Endothelial cell of hepatic sinusoid (primary cell): ENCODE measurements around the gene NPHP4.

ENCODE experiments used
- in situ Hi-C: cut with HindIII; loops from 2 replicates; pipeline ENCODE4 v1.10.0; 2017; ENCODE audit warnings: low sequenced_read_pairs

The NPHP4 gene

GRCh38 chr1:6005276-6005917, 13.2 kb upstream of the NPHP4 start:
- in situ Hi-C loops: no loop called here

- in situ Hi-C loops: loop anchor here (5.0 kb wide), 2 partner anchors 38 to 68 kb away; no protein-coding TSS in a partner anchor
Measured at GRCh38 chr1:6004412-6005123, 12.3 kb upstream of the NPHP4 start.

- in situ Hi-C loops: loop anchor here (5.0 kb wide), 2 partner anchors 39 to 69 kb away; no protein-coding TSS in a partner anchor
Measured at GRCh38 chr1:6003568-6004411, 11.6 kb upstream of the NPHP4 start.

GRCh38 chr1:6002714-6003501, 10.7 kb upstream of the NPHP4 start:
- in situ Hi-C loops: loop anchor here (5.0 kb wide), 2 partner anchors 39 to 69 kb away; no protein-coding TSS in a partner anchor

- in situ Hi-C loops: loop anchor here (5.0 kb wide), 2 partner anchors 40 to 70 kb away; no protein-coding TSS in a partner anchor
Measured at GRCh38 chr1:6001992-6002576, 9.9 kb upstream of the NPHP4 start.

- in situ Hi-C loops: loop anchor here (5.0 kb wide), 2 partner anchors 42 to 72 kb away; no protein-coding TSS in a partner anchor
Measured at GRCh38 chr1:6000444-6001288, 8.4 kb upstream of the NPHP4 start.

GRCh38 chr1:5999711-6000443, 7.7 kb upstream of the NPHP4 start:
- in situ Hi-C loops: loop anchor here (5.0 kb wide), 2 partner anchors 42 to 72 kb away; no protein-coding TSS in a partner anchor

GRCh38 chr1:5998906-5999301, 6.7 kb upstream of the NPHP4 start:
- in situ Hi-C loops: no loop called here

- in situ Hi-C loops: no loop called here
Measured at GRCh38 chr1:5998051-5998905, 6.1 kb upstream of the NPHP4 start.

- in situ Hi-C loops: no loop called here
Measured at GRCh38 chr1:5997316-5997715, 5.1 kb upstream of the NPHP4 start.

- in situ Hi-C loops: no loop called here
Measured at GRCh38 chr1:5996641-5997270, 4.5 kb upstream of the NPHP4 start.

- in situ Hi-C loops: no loop called here
Measured at GRCh38 chr1:5995871-5996630, 3.8 kb upstream of the NPHP4 start.

GRCh38 chr1:5994713-5995621, 2.7 kb upstream of the NPHP4 start:
- in situ Hi-C loops: no loop called here

- in situ Hi-C loops: no loop called here
Measured at GRCh38 chr1:5993556-5994491, 1.6 kb upstream of the NPHP4 start.
